GM23338 (cell line): Measurements from ENCODE around the gene CEBPZ. TPM values are rescaled to one million over a fixed set of nuclear protein-coding genes. Genes with fewer than 3 reads are reported as not detected.

Experiments used
- ATAC-seq: fragments of 200-7000 bp; cut with Tn5 transposase; 3 replicates; pipeline ENCODE4 v1.9.1; 2020
- DNase-seq: peaks from one replicate; pipeline ENCODE4 v3.0.0-alpha.2; 2015; ENCODE audit warnings: low spot score
- H2AFZ ChIP-seq: fragments of 200-600 bp; sonication (generic); 2 replicates; pipeline ENCODE4 v1.8.0; 2016; ENCODE audit warnings: antibody characterized with exemption, mild to moderate bottlenecking, moderate library complexity
- H3F3A ChIP-seq: fragments of 200-600 bp; sonication (generic); replicated peaks from 2 replicates; pipeline ENCODE4 v1.8.0; 2017; ENCODE audit warnings: antibody characterized with exemption, mixed run types, low read depth
- H3K27ac ChIP-seq: fragments of 200-600 bp; sonication (generic); 2 replicates; pipeline ENCODE4 v1.6.1; 2016; ENCODE audit warnings: low read depth
- H3K27me3 ChIP-seq: fragments of 200-600 bp; sonication (generic); 2 replicates; pipeline ENCODE4 v1.8.0; 2016; ENCODE audit warnings: mild to moderate bottlenecking, mixed run types, moderate library complexity; ENCODE audit not compliant: insufficient read depth
- H3K36me3 ChIP-seq: fragments of 200-600 bp; sonication (generic); 2 replicates; pipeline ENCODE4 v1.8.0; 2016; ENCODE audit warnings: mild to moderate bottlenecking; ENCODE audit not compliant: insufficient read depth
- H3K4me1 ChIP-seq: fragments of 200-600 bp; sonication (generic); 2 replicates; pipeline ENCODE4 v1.8.0; 2016; ENCODE audit warnings: mild to moderate bottlenecking, moderate library complexity; ENCODE audit not compliant: insufficient read depth
- H3K4me2 ChIP-seq: fragments of 200-600 bp; sonication (generic); 2 replicates; pipeline ENCODE4 v1.7.1; 2017; ENCODE audit warnings: mixed run types
- H3K4me3 ChIP-seq: fragments of 200-600 bp; sonication (generic); 2 replicates; pipeline ENCODE4 v1.6.1; 2016; ENCODE audit warnings: mixed run types
- H3K79me2 ChIP-seq: fragments of 200-600 bp; sonication (generic); replicated peaks from 2 replicates; pipeline ENCODE4 v1.8.0; 2017; ENCODE audit warnings: mild to moderate bottlenecking; ENCODE audit not compliant: insufficient read depth
- H3K9me2 ChIP-seq: fragments of 200-600 bp; sonication (generic); 2 replicates; pipeline ENCODE4 v1.8.0; 2017; ENCODE audit not compliant: insufficient read depth
- H4K20me1 ChIP-seq: fragments of 200-600 bp; sonication (generic); replicated peaks from 2 replicates; pipeline ENCODE4 v1.8.0; 2017; ENCODE audit warnings: mild to moderate bottlenecking; ENCODE audit not compliant: insufficient read depth
- H3K27ac Mint-ChIP-seq: 2 replicates; pipeline ENCODE4 v1.8.0; 2020; ENCODE audit warnings: inconsistent platforms, mild to moderate bottlenecking, moderate library complexity, mixed read lengths
- H3K27me3 Mint-ChIP-seq: 3 replicates; pipeline ENCODE4 v1.8.0; 2022; ENCODE audit warnings: low read depth, mild to moderate bottlenecking, moderate library complexity, mixed read lengths, inconsistent platforms; ENCODE audit not compliant: insufficient read depth, poor library complexity
- H3K36me3 Mint-ChIP-seq: 3 replicates; pipeline ENCODE4 v1.8.0; 2021; ENCODE audit warnings: low read depth, mild to moderate bottlenecking, inconsistent platforms, moderate library complexity, mixed read lengths
- H3K4me1 Mint-ChIP-seq: 3 replicates; pipeline ENCODE4 v1.8.0; 2020; ENCODE audit warnings: mild to moderate bottlenecking, inconsistent platforms, mixed read lengths
- H3K4me3 Mint-ChIP-seq: 3 replicates; pipeline ENCODE4 v1.8.0; 2021; ENCODE audit warnings: moderate library complexity, mild to moderate bottlenecking, inconsistent platforms, mixed read lengths
- H3K9me3 Mint-ChIP-seq: 3 replicates; pipeline ENCODE4 v1.8.0; 2020; ENCODE audit warnings: moderate library complexity, mild to moderate bottlenecking, inconsistent platforms, mixed read lengths
- CREB1 ChIP-seq: fragments of 250-450 bp; sonication (Bioruptor Pico); IDR thresholded peaks from 2 replicates; pipeline ENCODE4 v1.5.0; 2020; ENCODE audit warnings: low read depth, mild to moderate bottlenecking, moderate library complexity
- EZH2 ChIP-seq: fragments of 200-600 bp; sonication (generic); IDR thresholded peaks from one replicate; pipeline ENCODE4 v1.8.0; 2017; ENCODE audit warnings: antibody characterized with exemption, mild to moderate bottlenecking, low read depth; ENCODE audit not compliant: unreplicated experiment
- EZH2phosphoT487 ChIP-seq: fragments of 200-600 bp; sonication (generic); IDR thresholded peaks from one replicate; pipeline ENCODE4 v1.8.1; 2018; ENCODE audit warnings: antibody characterized with exemption; ENCODE audit not compliant: unreplicated experiment
- JUNB ChIP-seq: IDR thresholded peaks from one replicate; pipeline ENCODE4 v1.6.1; 2016; ENCODE audit warnings: antibody characterized with exemption; ENCODE audit not compliant: unreplicated experiment
- NANOG ChIP-seq: IDR thresholded peaks from 2 replicates; pipeline ENCODE4 v1.6.1; 2016; ENCODE audit warnings: antibody characterized with exemption, borderline replicate concordance
- POLR2AphosphoS5 ChIP-seq: IDR thresholded peaks from 2 replicates; pipeline ENCODE4 v1.6.1; 2016; ENCODE audit warnings: antibody characterized with exemption, low read depth
- STAT1 ChIP-seq: IDR thresholded peaks from one replicate; pipeline ENCODE4 v1.6.1; 2016; ENCODE audit warnings: antibody characterized with exemption; ENCODE audit not compliant: unreplicated experiment
- ZNF114 ChIP-seq: fragments of 250-450 bp; sonication (Bioruptor Pico); IDR thresholded peaks from 2 replicates; pipeline ENCODE4 v1.5.0; 2020; ENCODE audit warnings: mild to moderate bottlenecking, moderate library complexity
- polyA plus RNA-seq: library from polyadenylated mRNA; unstranded; fragments of >200 nt; fragmentation: Nextera tagmentation; extraction: Ambion mirVana; gene quantifications from 2 replicates; pipeline ENCODE4 v1.2.1, GENCODE V29; 2016
- total RNA-seq: library from RNA; depleted of rRNA; stranded (reverse); fragments of >200 nt; shearing (Covaris generic); gene quantifications from 2 replicates; pipeline ENCODE4 v1.2.3, GENCODE V29; 2014
- TF ChIP-seq, protein P1 (sequence below): IDR thresholded peaks from one replicate; pipeline ENCODE4 v1.6.1; 2018; ENCODE audit warnings: antibody characterized with exemption; ENCODE audit not compliant: unreplicated experiment
- TF ChIP-seq, protein P2 (sequence below): IDR thresholded peaks from 2 replicates; pipeline ENCODE4 v1.6.1; 2016; ENCODE audit warnings: antibody characterized with exemption
- TF ChIP-seq, protein P3 (sequence below): fragments of 250-450 bp; sonication (Bioruptor Pico); IDR thresholded peaks from 2 replicates; pipeline ENCODE4 v1.5.0; 2020; ENCODE audit warnings: mild to moderate bottlenecking, moderate library complexity

Gene CEBPZ
- total and polyA plus RNA-seq, 2 experiments from 2014 or later = 133 to 185 TPM

DNA sequence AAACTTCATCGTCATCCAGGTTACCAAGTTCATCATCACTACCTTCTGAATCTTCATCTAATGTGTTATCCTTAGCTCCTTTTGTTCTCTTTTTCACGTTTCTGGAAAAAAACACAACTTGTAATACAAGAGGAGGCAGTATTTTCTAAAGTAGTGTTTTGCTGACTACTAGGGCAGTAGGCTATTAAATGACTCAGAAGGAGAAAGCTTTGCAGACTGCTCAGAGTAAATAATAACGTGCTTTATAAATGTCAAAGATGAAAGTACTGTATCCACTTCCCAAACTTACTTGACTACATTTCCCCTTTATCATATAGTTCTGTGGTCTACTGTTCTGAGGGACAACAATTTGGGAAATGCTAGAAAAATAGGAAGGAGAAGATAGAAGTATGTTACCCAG is 19.5 kb downstream of the CEBPZ start (continued):
- TF ChIP-seq, protein P1, sequence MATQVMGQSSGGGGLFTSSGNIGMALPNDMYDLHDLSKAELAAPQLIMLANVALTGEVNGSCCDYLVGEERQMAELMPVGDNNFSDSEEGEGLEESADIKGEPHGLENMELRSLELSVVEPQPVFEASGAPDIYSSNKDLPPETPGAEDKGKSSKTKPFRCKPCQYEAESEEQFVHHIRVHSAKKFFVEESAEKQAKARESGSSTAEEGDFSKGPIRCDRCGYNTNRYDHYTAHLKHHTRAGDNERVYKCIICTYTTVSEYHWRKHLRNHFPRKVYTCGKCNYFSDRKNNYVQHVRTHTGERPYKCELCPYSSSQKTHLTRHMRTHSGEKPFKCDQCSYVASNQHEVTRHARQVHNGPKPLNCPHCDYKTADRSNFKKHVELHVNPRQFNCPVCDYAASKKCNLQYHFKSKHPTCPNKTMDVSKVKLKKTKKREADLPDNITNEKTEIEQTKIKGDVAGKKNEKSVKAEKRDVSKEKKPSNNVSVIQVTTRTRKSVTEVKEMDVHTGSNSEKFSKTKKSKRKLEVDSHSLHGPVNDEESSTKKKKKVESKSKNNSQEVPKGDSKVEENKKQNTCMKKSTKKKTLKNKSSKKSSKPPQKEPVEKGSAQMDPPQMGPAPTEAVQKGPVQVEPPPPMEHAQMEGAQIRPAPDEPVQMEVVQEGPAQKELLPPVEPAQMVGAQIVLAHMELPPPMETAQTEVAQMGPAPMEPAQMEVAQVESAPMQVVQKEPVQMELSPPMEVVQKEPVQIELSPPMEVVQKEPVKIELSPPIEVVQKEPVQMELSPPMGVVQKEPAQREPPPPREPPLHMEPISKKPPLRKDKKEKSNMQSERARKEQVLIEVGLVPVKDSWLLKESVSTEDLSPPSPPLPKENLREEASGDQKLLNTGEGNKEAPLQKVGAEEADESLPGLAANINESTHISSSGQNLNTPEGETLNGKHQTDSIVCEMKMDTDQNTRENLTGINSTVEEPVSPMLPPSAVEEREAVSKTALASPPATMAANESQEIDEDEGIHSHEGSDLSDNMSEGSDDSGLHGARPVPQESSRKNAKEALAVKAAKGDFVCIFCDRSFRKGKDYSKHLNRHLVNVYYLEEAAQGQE = no peak
- TF ChIP-seq POLR2AphosphoS5 (no peak), EZH2phosphoT487 (no peak), EZH2 (no peak), STAT1 (no peak), CREB1 (CRISPR knock-in tag) (no peak)
- TF ChIP-seq, protein P2, sequence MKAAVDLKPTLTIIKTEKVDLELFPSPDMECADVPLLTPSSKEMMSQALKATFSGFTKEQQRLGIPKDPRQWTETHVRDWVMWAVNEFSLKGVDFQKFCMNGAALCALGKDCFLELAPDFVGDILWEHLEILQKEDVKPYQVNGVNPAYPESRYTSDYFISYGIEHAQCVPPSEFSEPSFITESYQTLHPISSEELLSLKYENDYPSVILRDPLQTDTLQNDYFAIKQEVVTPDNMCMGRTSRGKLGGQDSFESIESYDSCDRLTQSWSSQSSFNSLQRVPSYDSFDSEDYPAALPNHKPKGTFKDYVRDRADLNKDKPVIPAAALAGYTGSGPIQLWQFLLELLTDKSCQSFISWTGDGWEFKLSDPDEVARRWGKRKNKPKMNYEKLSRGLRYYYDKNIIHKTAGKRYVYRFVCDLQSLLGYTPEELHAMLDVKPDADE = no peak

DNA sequence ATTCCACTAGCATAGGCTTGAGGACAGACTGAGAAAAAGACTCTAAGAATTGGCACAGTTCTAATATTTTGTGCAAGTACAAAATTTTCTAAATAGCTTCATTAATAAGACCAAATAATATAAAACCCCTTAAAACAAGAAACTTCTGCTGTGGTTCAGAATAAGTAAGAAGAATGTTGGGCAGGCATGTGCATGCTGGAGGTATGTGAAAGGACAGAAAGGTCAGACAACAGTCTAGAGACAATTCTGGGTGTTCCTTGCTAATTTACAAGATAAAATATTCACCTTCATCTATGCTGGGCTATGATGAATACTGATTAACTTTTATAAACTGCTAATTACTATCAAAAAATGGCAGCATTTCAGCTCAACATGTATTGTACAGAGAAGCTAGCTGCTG is 20.2 kb downstream of the CEBPZ start:
- no peaks in the 10 kb centered on the region for H3K9me2 ChIP-seq
- H3K27ac ChIP-seq = peak overlapping the region; percentile 18; the same call in 1 of the 2 replicates
- H3K4me3 Mint-ChIP-seq = no peak overlapping the region
- DNase-seq = no peak
- H3K36me3 ChIP-seq = peaks cover 89% of the 10 kb centered on the region
- no peaks in the 10 kb centered on the region for H4K20me1 ChIP-seq
- H3K4me2 ChIP-seq = no peak overlapping the region
- no peaks in the 10 kb centered on the region for H3K27me3 ChIP-seq
- no peak overlapping the region for H2AFZ ChIP-seq
- H3K9me3 Mint-ChIP-seq = peaks cover 47% of the 10 kb centered on the region
- H3K4me1 Mint-ChIP-seq = peaks cover 21% of the 10 kb centered on the region
- H3F3A ChIP-seq = no peaks in the 10 kb centered on the region
- no peaks in the 10 kb centered on the region for H3K4me1 ChIP-seq
- peaks cover 93% of the 10 kb centered on the region for H3K36me3 Mint-ChIP-seq
- no peak overlapping the region for H3K4me3 ChIP-seq
- peaks cover 58% of the 10 kb centered on the region for H3K79me2 ChIP-seq
- no peak overlapping the region for H3K27ac Mint-ChIP-seq
- no peak for ATAC-seq
- peaks cover 10% of the 10 kb centered on the region for H3K27me3 Mint-ChIP-seq
- TF ChIP-seq EZH2phosphoT487 = no peak
- TF ChIP-seq, protein P3, sequence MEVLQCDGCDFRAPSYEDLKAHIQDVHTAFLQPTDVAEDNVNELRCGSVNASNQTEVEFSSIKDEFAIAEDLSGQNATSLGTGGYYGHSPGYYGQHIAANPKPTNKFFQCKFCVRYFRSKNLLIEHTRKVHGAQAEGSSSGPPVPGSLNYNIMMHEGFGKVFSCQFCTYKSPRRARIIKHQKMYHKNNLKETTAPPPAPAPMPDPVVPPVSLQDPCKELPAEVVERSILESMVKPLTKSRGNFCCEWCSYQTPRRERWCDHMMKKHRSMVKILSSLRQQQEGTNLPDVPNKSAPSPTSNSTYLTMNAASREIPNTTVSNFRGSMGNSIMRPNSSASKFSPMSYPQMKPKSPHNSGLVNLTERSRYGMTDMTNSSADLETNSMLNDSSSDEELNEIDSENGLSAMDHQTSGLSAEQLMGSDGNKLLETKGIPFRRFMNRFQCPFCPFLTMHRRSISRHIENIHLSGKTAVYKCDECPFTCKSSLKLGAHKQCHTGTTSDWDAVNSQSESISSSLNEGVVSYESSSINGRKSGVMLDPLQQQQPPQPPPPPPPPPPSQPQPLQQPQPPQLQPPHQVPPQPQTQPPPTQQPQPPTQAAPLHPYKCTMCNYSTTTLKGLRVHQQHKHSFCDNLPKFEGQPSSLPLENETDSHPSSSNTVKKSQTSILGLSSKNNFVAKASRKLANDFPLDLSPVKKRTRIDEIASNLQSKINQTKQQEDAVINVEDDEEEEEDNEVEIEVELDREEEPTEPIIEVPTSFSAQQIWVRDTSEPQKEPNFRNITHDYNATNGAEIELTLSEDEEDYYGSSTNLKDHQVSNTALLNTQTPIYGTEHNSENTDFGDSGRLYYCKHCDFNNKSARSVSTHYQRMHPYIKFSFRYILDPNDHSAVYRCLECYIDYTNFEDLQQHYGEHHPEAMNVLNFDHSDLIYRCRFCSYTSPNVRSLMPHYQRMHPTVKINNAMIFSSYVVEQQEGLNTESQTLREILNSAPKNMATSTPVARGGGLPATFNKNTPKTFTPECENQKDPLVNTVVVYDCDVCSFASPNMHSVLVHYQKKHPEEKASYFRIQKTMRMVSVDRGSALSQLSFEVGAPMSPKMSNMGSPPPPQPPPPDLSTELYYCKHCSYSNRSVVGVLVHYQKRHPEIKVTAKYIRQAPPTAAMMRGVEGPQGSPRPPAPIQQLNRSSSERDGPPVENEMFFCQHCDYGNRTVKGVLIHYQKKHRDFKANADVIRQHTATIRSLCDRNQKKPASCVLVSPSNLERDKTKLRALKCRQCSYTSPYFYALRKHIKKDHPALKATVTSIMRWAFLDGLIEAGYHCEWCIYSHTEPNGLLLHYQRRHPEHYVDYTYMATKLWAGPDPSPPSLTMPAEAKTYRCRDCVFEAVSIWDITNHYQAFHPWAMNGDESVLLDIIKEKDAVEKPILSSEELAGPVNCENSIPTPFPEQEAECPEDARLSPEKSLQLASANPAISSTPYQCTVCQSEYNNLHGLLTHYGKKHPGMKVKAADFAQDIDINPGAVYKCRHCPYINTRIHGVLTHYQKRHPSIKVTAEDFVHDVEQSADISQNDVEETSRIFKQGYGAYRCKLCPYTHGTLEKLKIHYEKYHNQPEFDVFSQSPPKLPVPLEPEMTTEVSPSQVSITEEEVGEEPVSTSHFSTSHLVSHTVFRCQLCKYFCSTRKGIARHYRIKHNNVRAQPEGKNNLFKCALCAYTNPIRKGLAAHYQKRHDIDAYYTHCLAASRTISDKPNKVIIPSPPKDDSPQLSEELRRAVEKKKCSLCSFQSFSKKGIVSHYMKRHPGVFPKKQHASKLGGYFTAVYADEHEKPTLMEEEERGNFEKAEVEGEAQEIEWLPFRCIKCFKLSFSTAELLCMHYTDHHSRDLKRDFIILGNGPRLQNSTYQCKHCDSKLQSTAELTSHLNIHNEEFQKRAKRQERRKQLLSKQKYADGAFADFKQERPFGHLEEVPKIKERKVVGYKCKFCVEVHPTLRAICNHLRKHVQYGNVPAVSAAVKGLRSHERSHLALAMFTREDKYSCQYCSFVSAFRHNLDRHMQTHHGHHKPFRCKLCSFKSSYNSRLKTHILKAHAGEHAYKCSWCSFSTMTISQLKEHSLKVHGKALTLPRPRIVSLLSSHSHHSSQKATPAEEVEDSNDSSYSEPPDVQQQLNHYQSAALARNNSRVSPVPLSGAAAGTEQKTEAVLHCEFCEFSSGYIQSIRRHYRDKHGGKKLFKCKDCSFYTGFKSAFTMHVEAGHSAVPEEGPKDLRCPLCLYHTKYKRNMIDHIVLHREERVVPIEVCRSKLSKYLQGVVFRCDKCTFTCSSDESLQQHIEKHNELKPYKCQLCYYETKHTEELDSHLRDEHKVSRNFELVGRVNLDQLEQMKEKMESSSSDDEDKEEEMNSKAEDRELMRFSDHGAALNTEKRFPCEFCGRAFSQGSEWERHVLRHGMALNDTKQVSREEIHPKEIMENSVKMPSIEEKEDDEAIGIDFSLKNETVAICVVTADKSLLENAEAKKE (CRISPR knock-in tag) = no peak
- TF ChIP-seq ZNF114 = no peak
- no peak for TF ChIP-seq EZH2
- TF ChIP-seq POLR2AphosphoS5 = no peak
- TF ChIP-seq, protein P1 = no peak
- TF ChIP-seq JUNB = no peak
- TF ChIP-seq NANOG = no peak
